KMS-11 (cell line): ENCODE measurements around the gene NOP9.

Experiments
- H2AFZ ChIP-seq: fragments of 200-600 bp; sonication (generic); 2 replicates; pipeline ENCODE4 v1.6.1; 2016; ENCODE audit warnings: antibody characterized with exemption, mixed run types, low read depth
- H3K27ac ChIP-seq: fragments of 200-600 bp; sonication (generic); 2 replicates; pipeline ENCODE4 v1.6.1; 2016; ENCODE audit warnings: mild to moderate bottlenecking, mixed run types
- H3K27me3 ChIP-seq: fragments of 200-600 bp; sonication (generic); 2 replicates; pipeline ENCODE4 v1.6.1; 2017; ENCODE audit warnings: mild to moderate bottlenecking, low read depth, mixed run types, moderate library complexity; ENCODE audit not compliant: insufficient read depth
- H3K36me3 ChIP-seq: fragments of 200-600 bp; sonication (generic); 2 replicates; pipeline ENCODE4 v1.6.1; 2017; ENCODE audit warnings: mild to moderate bottlenecking, mixed run types; ENCODE audit not compliant: insufficient read depth
- H3K4me1 ChIP-seq: fragments of 200-600 bp; sonication (generic); 2 replicates; pipeline ENCODE4 v1.6.1; 2016; ENCODE audit warnings: mild to moderate bottlenecking, low read depth, mixed run types; ENCODE audit not compliant: poor library complexity, severe bottlenecking
- H3K4me2 ChIP-seq: fragments of 200-600 bp; sonication (generic); 2 replicates; pipeline ENCODE4 v1.7.0; 2016; ENCODE audit warnings: mild to moderate bottlenecking, mixed run types
- H3K4me3 ChIP-seq: fragments of 200-600 bp; sonication (generic); IDR thresholded peaks from 2 replicates; pipeline ENCODE4 v1.6.1; 2017; ENCODE audit warnings: low read depth, low read length, mixed read lengths; ENCODE audit not compliant: insufficient read depth
- H3K79me2 ChIP-seq: fragments of 200-600 bp; sonication (generic); 2 replicates; pipeline ENCODE4 v1.6.1; 2016; ENCODE audit warnings: low read depth, mixed run types; ENCODE audit not compliant: insufficient read depth
- H3K9ac ChIP-seq: fragments of 200-600 bp; sonication (generic); 2 replicates; pipeline ENCODE4 v1.6.1; 2016; ENCODE audit warnings: mild to moderate bottlenecking, mixed run types
- H4K20me1 ChIP-seq: fragments of 200-600 bp; sonication (generic); 2 replicates; pipeline ENCODE4 v1.6.1; 2016; ENCODE audit warnings: mild to moderate bottlenecking, mixed run types; ENCODE audit not compliant: insufficient read depth
- TF ChIP-seq, protein P1 (sequence below): fragments of 200-600 bp; sonication (generic); conservative IDR thresholded peaks from 2 replicates; pipeline ENCODE4 v1.6.1; 2017; ENCODE audit warnings: low read depth, mild to moderate bottlenecking, antibody characterized with exemption, low read length, moderate library complexity, mixed read lengths

The NOP9 gene

DNA sequence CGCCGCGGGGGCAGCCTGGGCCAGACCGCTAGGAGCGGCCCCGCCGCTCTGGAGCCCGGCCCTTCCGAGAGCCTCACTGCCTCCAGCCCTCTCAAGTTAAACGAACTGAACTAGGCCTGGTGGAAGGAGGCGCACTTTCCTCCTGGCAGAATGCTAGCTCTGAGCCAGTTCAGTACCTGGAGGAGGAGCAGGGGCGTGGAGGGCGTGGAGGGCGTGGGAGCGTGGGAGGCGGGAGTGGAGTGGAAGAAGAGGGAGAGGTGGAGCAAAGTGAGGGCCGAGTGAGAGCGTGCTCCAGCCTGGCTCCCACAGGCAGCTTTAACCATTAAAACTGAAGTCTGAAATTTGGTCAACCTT is 16.9 kb downstream of the NOP9 start:
- Histone ChIP-seq H3K9ac (no peak overlapping the region), H2AFZ (no peak overlapping the region), H3K79me2 (peaks cover 9% of the 10 kb centered on the region; the same call in 1 of the 2 replicates), H3K27me3 (no peaks in the 10 kb centered on the region), H3K4me2 (no peak overlapping the region), H3K4me1 (peaks cover 25% of the 10 kb centered on the region), H3K36me3 (no peaks in the 10 kb centered on the region), H3K4me3 (no peak overlapping the region), H3K27ac (no peak overlapping the region), H4K20me1 (no peaks in the 10 kb centered on the region)
- TF ChIP-seq, protein P1, sequence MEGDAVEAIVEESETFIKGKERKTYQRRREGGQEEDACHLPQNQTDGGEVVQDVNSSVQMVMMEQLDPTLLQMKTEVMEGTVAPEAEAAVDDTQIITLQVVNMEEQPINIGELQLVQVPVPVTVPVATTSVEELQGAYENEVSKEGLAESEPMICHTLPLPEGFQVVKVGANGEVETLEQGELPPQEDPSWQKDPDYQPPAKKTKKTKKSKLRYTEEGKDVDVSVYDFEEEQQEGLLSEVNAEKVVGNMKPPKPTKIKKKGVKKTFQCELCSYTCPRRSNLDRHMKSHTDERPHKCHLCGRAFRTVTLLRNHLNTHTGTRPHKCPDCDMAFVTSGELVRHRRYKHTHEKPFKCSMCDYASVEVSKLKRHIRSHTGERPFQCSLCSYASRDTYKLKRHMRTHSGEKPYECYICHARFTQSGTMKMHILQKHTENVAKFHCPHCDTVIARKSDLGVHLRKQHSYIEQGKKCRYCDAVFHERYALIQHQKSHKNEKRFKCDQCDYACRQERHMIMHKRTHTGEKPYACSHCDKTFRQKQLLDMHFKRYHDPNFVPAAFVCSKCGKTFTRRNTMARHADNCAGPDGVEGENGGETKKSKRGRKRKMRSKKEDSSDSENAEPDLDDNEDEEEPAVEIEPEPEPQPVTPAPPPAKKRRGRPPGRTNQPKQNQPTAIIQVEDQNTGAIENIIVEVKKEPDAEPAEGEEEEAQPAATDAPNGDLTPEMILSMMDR, result no peak

GRCh38 chr14:24317141-24317928 is 17.7 kb downstream of the NOP9 start:
- no peak overlapping the region for H2AFZ ChIP-seq
- no peak overlapping the region for H3K9ac ChIP-seq
- H3K27ac ChIP-seq, result no peak overlapping the region
- peaks cover 2% of the 10 kb centered on the region; the same call in 1 of the 2 replicates for H3K79me2 ChIP-seq
- TF ChIP-seq, protein P1, result no peak
- H3K27me3 ChIP-seq, result no peaks in the 10 kb centered on the region
- no peaks in the 10 kb centered on the region for H3K36me3 ChIP-seq
- no peak overlapping the region for H3K4me2 ChIP-seq
- H4K20me1 ChIP-seq, result no peaks in the 10 kb centered on the region
- H3K4me3 ChIP-seq, result no peak overlapping the region
- H3K4me1 ChIP-seq, result peaks cover 26% of the 10 kb centered on the region

DNA sequence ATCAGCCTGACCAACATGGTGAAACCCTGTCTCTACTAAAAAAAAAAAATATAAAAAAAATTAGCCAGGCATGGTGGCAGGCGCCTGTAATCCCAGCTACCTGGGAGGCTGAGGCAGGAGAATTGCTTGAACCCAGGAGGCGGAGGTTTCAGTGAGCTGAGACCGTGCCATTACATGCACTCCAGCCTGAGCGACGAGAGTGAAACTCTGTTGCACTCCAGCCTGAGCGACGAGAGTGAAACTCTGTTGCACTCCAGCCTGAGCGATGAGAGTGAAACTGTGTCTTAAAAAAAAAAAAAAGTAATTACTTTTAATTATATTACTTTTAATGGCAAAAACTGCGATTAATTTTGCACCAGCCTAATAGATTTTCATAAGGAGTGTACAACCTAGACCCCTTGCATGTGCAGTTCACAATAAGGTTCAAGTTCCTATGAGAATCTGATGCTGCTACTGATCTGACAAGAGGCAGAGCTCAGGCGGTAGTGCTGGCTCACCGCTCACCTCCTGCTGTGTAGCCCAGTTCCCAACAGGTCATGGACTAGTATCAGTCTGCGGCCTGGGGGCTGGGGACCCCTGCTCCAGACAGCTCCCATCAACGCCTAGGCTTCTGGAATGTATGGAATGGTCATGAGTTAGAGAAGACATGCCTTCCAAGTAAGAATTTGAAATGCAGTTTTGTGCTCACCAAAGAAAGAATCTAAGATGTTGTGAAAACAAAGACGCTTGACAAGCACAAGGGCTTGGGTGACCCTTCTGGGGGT is 21.7 kb downstream of the NOP9 start:
- peak overlapping the region; percentile 57 for H3K4me2 ChIP-seq
- TF ChIP-seq, protein P1, result no peak
- no peak overlapping the region for H3K9ac ChIP-seq
- no peak overlapping the region for H3K4me3 ChIP-seq
- no peak overlapping the region for H2AFZ ChIP-seq
- no peaks in the 10 kb centered on the region for H3K79me2 ChIP-seq
- H3K27me3 ChIP-seq, result no peaks in the 10 kb centered on the region
- H3K36me3 ChIP-seq, result no peaks in the 10 kb centered on the region
- H3K27ac ChIP-seq, result no peak overlapping the region; the same call in 1 of the 2 replicates
- H3K4me1 ChIP-seq, result peaks cover 16% of the 10 kb centered on the region
- no peaks in the 10 kb centered on the region for H4K20me1 ChIP-seq

DNA sequence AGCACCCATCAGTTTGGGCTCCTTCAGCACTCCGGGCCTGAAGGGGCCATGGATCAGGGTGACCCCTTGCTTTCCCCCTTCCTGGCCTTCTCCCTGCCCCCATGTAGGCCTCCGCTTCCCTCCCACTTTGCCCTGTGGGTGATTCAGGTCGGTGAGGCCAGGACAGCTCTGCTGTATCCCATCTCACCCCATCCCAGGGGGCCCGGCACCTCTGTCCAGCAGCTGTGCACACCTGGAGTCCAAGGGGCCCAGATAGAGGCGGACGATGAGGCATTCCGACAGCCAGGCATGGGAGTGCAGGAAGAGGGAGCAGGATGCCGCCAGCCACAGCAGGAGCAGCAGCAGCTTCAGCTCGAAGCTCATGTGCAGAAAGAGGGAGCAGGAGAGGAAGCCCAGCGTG is 23.0 kb downstream of the NOP9 start:
- Histone ChIP-seq H3K4me1 (peaks cover 16% of the 10 kb centered on the region), H3K79me2 (no peaks in the 10 kb centered on the region), H2AFZ (no peak overlapping the region), H3K27me3 (no peaks in the 10 kb centered on the region), H3K4me3 (no peak overlapping the region), H3K27ac (no peak overlapping the region), H4K20me1 (no peaks in the 10 kb centered on the region), H3K9ac (no peak overlapping the region), H3K36me3 (no peaks in the 10 kb centered on the region), H3K4me2 (no peak overlapping the region)
- TF ChIP-seq, protein P1, result no peak
